Measurements from ENCODE around the gene TOP3B.

Gene TOP3B

GRCh38 chr22:21982338-21982965 is at the start of gene TOP3B:
TSS of gene TOP3B (minus strand) at chr22:21982787. CDS start at chr22:21975709, 7,078 bp downstream.
- peak; percentile 76 for DNase-seq (ENCODE audit: low read depth)

GRCh38 chr22:22031183-22031945 is 48.8 kb upstream of the TOP3B start:
- DNase-seq (ENCODE audit: low read depth): no peak

- no peak for DNase-seq (ENCODE audit: low read depth)
Measured at GRCh38 chr22:22030493-22031182, 48.1 kb upstream of the TOP3B start.

- no peak for DNase-seq (ENCODE audit: low read depth)
Measured at GRCh38 chr22:22027955-22028354, 45.4 kb upstream of the TOP3B start.

GRCh38 chr22:22026157-22026831 is 43.7 kb upstream of the TOP3B start:
- DNase-seq (ENCODE audit: low read depth): no peak

- DNase-seq (ENCODE audit: low read depth): no peak
Measured at GRCh38 chr22:22025320-22026156, 43.0 kb upstream of the TOP3B start.

- no peak for DNase-seq (ENCODE audit: low read depth)
Measured at GRCh38 chr22:22024440-22024839, 41.9 kb upstream of the TOP3B start.

- no peak for DNase-seq (ENCODE audit: low read depth)
Measured at GRCh38 chr22:22023581-22024137, 41.1 kb upstream of the TOP3B start.

GRCh38 chr22:22022947-22023534 is 40.5 kb upstream of the TOP3B start:
- no peak for DNase-seq (ENCODE audit: low read depth)

GRCh38 chr22:22022255-22022840 is 39.8 kb upstream of the TOP3B start:
- no peak for DNase-seq (ENCODE audit: low read depth)

GRCh38 chr22:22021162-22021750 is 38.7 kb upstream of the TOP3B start:
- DNase-seq (ENCODE audit: low read depth): no peak

- DNase-seq (ENCODE audit: low read depth): no peak
Measured at GRCh38 chr22:22020425-22020852, 37.9 kb upstream of the TOP3B start.

- DNase-seq (ENCODE audit: low read depth): no peak
Measured at GRCh38 chr22:22019659-22020424, 37.3 kb upstream of the TOP3B start.

GRCh38 chr22:22018825-22019658 is 36.5 kb upstream of the TOP3B start:
- no peak for DNase-seq (ENCODE audit: low read depth)

GRCh38 chr22:22015631-22016030 is 33.0 kb upstream of the TOP3B start:
- DNase-seq (ENCODE audit: low read depth): no peak

- no peak for DNase-seq (ENCODE audit: low read depth)
Measured at GRCh38 chr22:22014285-22014659, 31.7 kb upstream of the TOP3B start.

GRCh38 chr22:22013559-22014284 is 31.1 kb upstream of the TOP3B start:
- no peak for DNase-seq (ENCODE audit: low read depth)

GRCh38 chr22:22011964-22012363 is 29.4 kb upstream of the TOP3B start:
- DNase-seq (ENCODE audit: low read depth): no peak

Measured in activated T-cell treated with anti-CD3 and anti-CD28 coated beads for 1 hour (primary cell).